Measurements from ENCODE around the gene SLC7A8. TPM values are rescaled to one million over a fixed set of nuclear protein-coding genes. Genes with fewer than 3 reads are reported as not detected.

SLC7A8 gene
- total and polyA plus RNA-seq, 2 of the 4 experiments (the other 2 are of a cell fraction), result 0.31 TPM; not detected in 1

DNA sequence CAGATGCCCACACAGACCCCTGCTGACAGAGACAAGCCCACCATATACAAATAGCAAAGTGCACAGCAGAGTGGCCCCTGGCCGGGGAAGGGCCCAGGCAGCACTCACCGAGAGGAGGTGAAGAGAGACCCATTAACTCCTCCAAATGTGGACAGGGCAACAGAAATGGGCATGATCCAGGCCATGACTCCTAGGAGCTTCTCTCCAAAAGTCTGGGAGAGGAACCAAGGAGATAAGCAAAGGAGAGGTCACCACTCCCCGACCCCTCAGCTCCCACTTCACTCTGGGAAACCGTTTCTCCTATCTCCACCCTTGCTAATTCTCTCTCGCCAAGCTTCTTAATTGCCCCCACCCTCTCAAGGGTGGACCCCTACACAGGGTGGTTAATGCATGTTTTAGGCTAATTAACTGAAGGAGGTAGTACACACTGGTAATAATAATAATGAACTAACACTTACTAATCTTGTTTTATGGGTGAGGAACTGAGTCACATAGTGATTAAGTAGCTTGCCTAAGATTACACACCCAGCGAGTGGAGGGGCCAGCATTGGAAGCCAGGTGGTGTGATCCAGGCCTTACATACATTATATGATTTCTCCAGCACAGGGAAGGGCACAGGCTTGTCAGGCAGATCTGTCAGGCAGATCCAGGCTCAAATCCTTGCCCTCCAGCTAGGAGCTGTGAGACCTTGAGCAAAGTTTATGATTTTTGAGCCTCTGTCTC is 45.5 kb downstream of the SLC7A8 start:
- no peak overlapping the region for H2BK5ac ChIP-seq (ENCODE audit: low read depth, low read length, poor library complexity, severe bottlenecking)
- H2AFZ ChIP-seq (replicated peaks; ENCODE audit: low read length, poor library complexity), result no peak overlapping the region
- no peak overlapping the region for H4K5ac ChIP-seq (ENCODE audit: low read depth, low read length)
- no peak overlapping the region for H2AK9ac ChIP-seq (replicated peaks; ENCODE audit: low read depth, low read length, poor library complexity)
- no peak overlapping the region for H3K18ac ChIP-seq (ENCODE audit: low read depth, low read length)
- H3K36me3 ChIP-seq (ENCODE audit: control insufficient read depth, insufficient read depth, low read length), result no peaks in the 10 kb centered on the region
- H2AK5ac ChIP-seq (ENCODE audit: low read depth, low read length), result no peak overlapping the region
- H4K20me1 ChIP-seq (ENCODE audit: insufficient read depth, low read length), result no peaks in the 10 kb centered on the region
- no peak overlapping the region for H3K23ac ChIP-seq (ENCODE audit: low read depth, low read length)
- peaks cover 39% of the 10 kb centered on the region for H3K27me3 ChIP-seq (ENCODE audit: control insufficient read depth, insufficient read depth, low read length)
- dilution Hi-C loops (cut with HindIII; ENCODE audit: low sequenced_read_pairs, unreplicated experiment), result no loop called here
- H3K9me3 ChIP-seq (ENCODE audit: control insufficient read depth, insufficient read depth, low read length), result no peaks in the 10 kb centered on the region
- CTCF ChIA-PET, result interaction anchor here (1.1 kb wide), 2 partner anchors 17 to 61 kb away, joined by 3 read pairs; no protein-coding TSS in a partner anchor
- no peak overlapping the region for H3K56ac ChIP-seq (ENCODE audit: extremely low read depth, insufficient read depth, low read length)
- BruUV-seq (replicated peaks), result no TSS peak
- DNase-seq, result no peak
- no peak for ATAC-seq (ENCODE audit: low read depth)
- H2BK15ac ChIP-seq (ENCODE audit: low read depth, low read length), result no peak overlapping the region
- TF ChIP-seq BHLHE40 (IDR thresholded peaks at IDR 0.05; ENCODE audit: low read depth, low read length) (no peak), MAZ (IDR thresholded peaks at IDR 0.05; ENCODE audit: borderline replicate concordance, low read depth, low read length) (no peak)
- TF ChIP-seq, protein P1, sequence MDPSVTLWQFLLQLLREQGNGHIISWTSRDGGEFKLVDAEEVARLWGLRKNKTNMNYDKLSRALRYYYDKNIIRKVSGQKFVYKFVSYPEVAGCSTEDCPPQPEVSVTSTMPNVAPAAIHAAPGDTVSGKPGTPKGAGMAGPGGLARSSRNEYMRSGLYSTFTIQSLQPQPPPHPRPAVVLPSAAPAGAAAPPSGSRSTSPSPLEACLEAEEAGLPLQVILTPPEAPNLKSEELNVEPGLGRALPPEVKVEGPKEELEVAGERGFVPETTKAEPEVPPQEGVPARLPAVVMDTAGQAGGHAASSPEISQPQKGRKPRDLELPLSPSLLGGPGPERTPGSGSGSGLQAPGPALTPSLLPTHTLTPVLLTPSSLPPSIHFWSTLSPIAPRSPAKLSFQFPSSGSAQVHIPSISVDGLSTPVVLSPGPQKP (IDR thresholded peaks at IDR 0.05; ENCODE audit: borderline replicate concordance, low read depth, low read length), result no peak
- TF ChIP-seq, protein P2, sequence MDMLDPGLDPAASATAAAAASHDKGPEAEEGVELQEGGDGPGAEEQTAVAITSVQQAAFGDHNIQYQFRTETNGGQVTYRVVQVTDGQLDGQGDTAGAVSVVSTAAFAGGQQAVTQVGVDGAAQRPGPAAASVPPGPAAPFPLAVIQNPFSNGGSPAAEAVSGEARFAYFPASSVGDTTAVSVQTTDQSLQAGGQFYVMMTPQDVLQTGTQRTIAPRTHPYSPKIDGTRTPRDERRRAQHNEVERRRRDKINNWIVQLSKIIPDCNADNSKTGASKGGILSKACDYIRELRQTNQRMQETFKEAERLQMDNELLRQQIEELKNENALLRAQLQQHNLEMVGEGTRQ (IDR thresholded peaks at IDR 0.05; ENCODE audit: low read depth, low read length), result no peak
- H4K91ac ChIP-seq (ENCODE audit: insufficient read depth, low read depth, low read length), result no peak overlapping the region
- H3K4me2 ChIP-seq (ENCODE audit: low read depth, low read length), result no peak overlapping the region
- H3K4me3 ChIP-seq (ENCODE audit: insufficient read depth, low read depth, low read length), result no peak overlapping the region
- in situ Hi-C loops (cut with MboI; ENCODE audit: low sequenced_read_pairs), result no loop called here
- no peak overlapping the region for H2BK20ac ChIP-seq (ENCODE audit: low read depth, low read length)
- H3K27ac ChIP-seq (ENCODE audit: insufficient read depth, low read length), result no peak overlapping the region
- no peaks in the 10 kb centered on the region for H3K79me1 ChIP-seq (ENCODE audit: low read depth in 1 of 2, low read length in 2 of 2)
- no peak overlapping the region for H4K8ac ChIP-seq (ENCODE audit: low read depth in 2 of 2, low read length in 2 of 2)
- no peak overlapping the region for H3K9ac ChIP-seq (ENCODE audit: low read depth, low read length)
- no peak overlapping the region for H3K4ac ChIP-seq (ENCODE audit: low read depth, low read length)
- no peak overlapping the region for H2BK120ac ChIP-seq (ENCODE audit: low read depth, low read length)
- no peaks in the 10 kb centered on the region for H3K9me1 ChIP-seq (ENCODE audit: insufficient read depth, low read length)
- POLR2A ChIA-PET (ENCODE audit: unreplicated experiment), result no interaction called here
- WGBS, 2 experiments (ENCODE audit: extremely low coverage in 2 of 2, insufficient read length in 1 of 2), result no CpG with 5 or more reads among the region's 6 CpGs
- intact Hi-C loops (cut with micrococcal nuclease), result no loop called here
- H3K4me1 ChIP-seq (ENCODE audit: control insufficient read depth, insufficient read depth, low read length), result no peaks in the 10 kb centered on the region
- H3K14ac ChIP-seq (replicated peaks; ENCODE audit: low read depth, low read length), result no peak overlapping the region

All from IMR-90 (cell line).